Measurements from ENCODE around the gene PNPLA1. TPM values are rescaled to one million over a fixed set of nuclear protein-coding genes. Genes with fewer than 3 reads are reported as not detected.

The PNPLA1 gene
- total RNA-seq, 2 donors from 2014 or later, result not detected

DNA sequence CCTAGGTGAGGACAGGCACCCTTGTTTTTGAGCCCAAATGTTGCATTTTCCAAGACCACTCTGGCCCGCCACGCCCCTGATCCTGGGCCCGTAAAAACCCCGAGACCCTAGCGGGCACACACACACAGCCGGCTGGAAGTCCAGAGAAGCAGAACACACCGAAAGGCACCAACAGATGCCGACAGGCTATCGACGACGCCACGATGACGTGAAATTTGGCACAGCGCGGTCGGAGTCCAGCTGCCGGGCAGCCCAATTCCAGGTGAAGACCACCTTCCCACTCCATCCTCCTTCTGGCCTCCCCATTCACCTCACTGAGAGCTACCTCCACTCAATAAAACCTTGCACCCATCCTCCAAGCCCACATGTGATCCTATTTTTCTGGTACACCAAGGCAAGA, 34.0 kb upstream of the PNPLA1 start:
- Mint-ChIP-seq H3K27me3 (ENCODE audit: insufficient read depth) (no peaks in the 10 kb centered on the region), H3K9me3 (no peaks in the 10 kb centered on the region), H3K4me1 (peaks cover 8% of the 10 kb centered on the region), H3K36me3 (ENCODE audit: low read depth) (peaks cover 14% of the 10 kb centered on the region), H3K4me3 (no peak overlapping the region), H3K27ac (no peak overlapping the region)
- Histone ChIP-seq H3K36me3 (ENCODE audit: control insufficient read depth, insufficient read depth, low read length) (peaks cover 27% of the 10 kb centered on the region), H3K9me3 (ENCODE audit: control insufficient read depth, low read length) (no peaks in the 10 kb centered on the region), H3K27me3 (ENCODE audit: control insufficient read depth, insufficient read depth, low read length, poor library complexity, severe bottlenecking) (no peaks in the 10 kb centered on the region), H3K4me1 (ENCODE audit: control insufficient read depth, insufficient read depth, low read length) (no peaks in the 10 kb centered on the region), H3K9ac (ENCODE audit: extremely low read depth, low read length, poor library complexity, severe bottlenecking) (no peak overlapping the region), H3K27ac (ENCODE audit: low read depth, low read length) (no peak overlapping the region), H3K4me3 (ENCODE audit: low read length) (no peak overlapping the region)
- TF ChIP-seq, protein P1, sequence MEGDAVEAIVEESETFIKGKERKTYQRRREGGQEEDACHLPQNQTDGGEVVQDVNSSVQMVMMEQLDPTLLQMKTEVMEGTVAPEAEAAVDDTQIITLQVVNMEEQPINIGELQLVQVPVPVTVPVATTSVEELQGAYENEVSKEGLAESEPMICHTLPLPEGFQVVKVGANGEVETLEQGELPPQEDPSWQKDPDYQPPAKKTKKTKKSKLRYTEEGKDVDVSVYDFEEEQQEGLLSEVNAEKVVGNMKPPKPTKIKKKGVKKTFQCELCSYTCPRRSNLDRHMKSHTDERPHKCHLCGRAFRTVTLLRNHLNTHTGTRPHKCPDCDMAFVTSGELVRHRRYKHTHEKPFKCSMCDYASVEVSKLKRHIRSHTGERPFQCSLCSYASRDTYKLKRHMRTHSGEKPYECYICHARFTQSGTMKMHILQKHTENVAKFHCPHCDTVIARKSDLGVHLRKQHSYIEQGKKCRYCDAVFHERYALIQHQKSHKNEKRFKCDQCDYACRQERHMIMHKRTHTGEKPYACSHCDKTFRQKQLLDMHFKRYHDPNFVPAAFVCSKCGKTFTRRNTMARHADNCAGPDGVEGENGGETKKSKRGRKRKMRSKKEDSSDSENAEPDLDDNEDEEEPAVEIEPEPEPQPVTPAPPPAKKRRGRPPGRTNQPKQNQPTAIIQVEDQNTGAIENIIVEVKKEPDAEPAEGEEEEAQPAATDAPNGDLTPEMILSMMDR (conservative IDR thresholded peaks at IDR 0.05), result no peak
- WGBS, 2 experiments (ENCODE audit: insufficient coverage in 1 of 2, insufficient read length in 1 of 2), result 95 to 96% methylated on average over 15 to 17 of the region's 17 CpGs
- DNase-seq, result peak; percentile 36

DNA sequence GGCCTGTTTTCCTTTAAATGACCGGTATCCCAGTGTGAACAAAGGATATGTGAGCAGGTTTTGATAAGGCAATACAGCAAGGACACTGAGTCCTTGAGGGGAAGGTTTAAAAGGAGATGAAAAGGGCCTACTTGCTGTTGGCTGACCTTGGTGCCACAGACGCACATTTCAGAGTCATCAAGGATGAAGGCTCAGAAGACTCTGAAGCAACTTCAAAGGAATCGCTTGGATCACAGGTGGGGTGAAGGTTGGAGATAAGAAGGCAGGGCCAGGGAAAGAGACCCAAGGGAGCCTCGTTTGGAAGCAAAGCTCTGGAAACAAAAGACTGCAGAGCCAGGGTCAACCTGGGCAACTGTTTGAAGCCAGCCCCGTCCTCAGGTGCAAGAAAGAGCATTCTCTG, 30.1 kb upstream of the PNPLA1 start:
- no peak overlapping the region for H3K4me3 Mint-ChIP-seq
- no peaks in the 10 kb centered on the region for H3K36me3 Mint-ChIP-seq (ENCODE audit: low read depth)
- 81 to 91% methylated on average over 5 of the region's 5 CpGs for WGBS, 2 experiments (ENCODE audit: insufficient coverage in 1 of 2, insufficient read length in 1 of 2)
- DNase-seq, result no peak
- peaks cover 19% of the 10 kb centered on the region for H3K4me1 Mint-ChIP-seq
- Histone ChIP-seq H3K4me3 (ENCODE audit: low read length) (no peak overlapping the region), H3K9me3 (ENCODE audit: control insufficient read depth, low read length) (no peaks in the 10 kb centered on the region), H3K9ac (ENCODE audit: extremely low read depth, low read length, poor library complexity, severe bottlenecking) (no peak overlapping the region), H3K4me1 (ENCODE audit: control insufficient read depth, insufficient read depth, low read length) (peaks cover 3% of the 10 kb centered on the region), H3K27me3 (ENCODE audit: control insufficient read depth, insufficient read depth, low read length, poor library complexity, severe bottlenecking) (no peaks in the 10 kb centered on the region), H3K27ac (ENCODE audit: low read depth, low read length) (no peak overlapping the region), H3K36me3 (ENCODE audit: control insufficient read depth, insufficient read depth, low read length) (no peaks in the 10 kb centered on the region)
- no peaks in the 10 kb centered on the region for H3K27me3 Mint-ChIP-seq (ENCODE audit: insufficient read depth)
- H3K27ac Mint-ChIP-seq, result no peak overlapping the region
- TF ChIP-seq, protein P1 (conservative IDR thresholded peaks at IDR 0.05), result no peak
- H3K9me3 Mint-ChIP-seq, result no peaks in the 10 kb centered on the region

DNA sequence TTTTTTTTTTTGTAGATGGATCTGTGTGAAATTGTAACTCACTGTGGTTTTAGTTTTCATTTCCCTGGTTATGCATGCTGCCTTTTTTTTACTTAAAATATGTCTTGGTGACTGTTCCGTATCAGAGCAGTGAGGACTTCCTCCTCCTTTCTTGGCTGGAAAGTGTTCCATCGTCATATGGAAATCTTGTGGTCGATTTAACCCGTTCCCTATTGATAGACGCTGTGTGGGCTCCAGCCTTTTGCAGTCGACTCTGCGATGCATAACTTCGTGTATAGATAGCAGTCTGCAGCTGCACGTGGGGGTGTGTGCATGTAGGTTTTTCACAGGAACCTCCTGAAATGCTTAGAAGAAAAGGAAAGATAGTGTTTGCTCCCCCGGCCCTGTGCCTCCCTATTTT, 28.1 kb upstream of the PNPLA1 start:
- H3K4me3 ChIP-seq (ENCODE audit: low read length), result no peak overlapping the region
- Mint-ChIP-seq H3K4me3 (no peak overlapping the region), H3K4me1 (peaks cover 31% of the 10 kb centered on the region), H3K9me3 (no peaks in the 10 kb centered on the region), H3K27ac (no peak overlapping the region), H3K36me3 (ENCODE audit: low read depth) (no peaks in the 10 kb centered on the region), H3K27me3 (ENCODE audit: insufficient read depth) (no peaks in the 10 kb centered on the region)
- H3K9ac ChIP-seq (ENCODE audit: extremely low read depth, low read length, poor library complexity, severe bottlenecking), result no peak overlapping the region
- DNase-seq, result peak; percentile 34
- H3K9me3 ChIP-seq (ENCODE audit: control insufficient read depth, low read length), result no peaks in the 10 kb centered on the region
- no peaks in the 10 kb centered on the region for H3K36me3 ChIP-seq (ENCODE audit: control insufficient read depth, insufficient read depth, low read length)
- H3K27ac ChIP-seq (ENCODE audit: low read depth, low read length), result no peak overlapping the region
- H3K4me1 ChIP-seq (ENCODE audit: control insufficient read depth, insufficient read depth, low read length), result peaks cover 8% of the 10 kb centered on the region
- no peaks in the 10 kb centered on the region for H3K27me3 ChIP-seq (ENCODE audit: control insufficient read depth, insufficient read depth, low read length, poor library complexity, severe bottlenecking)
- WGBS, 2 experiments (ENCODE audit: insufficient coverage in 1 of 2, insufficient read length in 1 of 2), result 85 to 87% methylated on average over 7 to 10 of the region's 10 CpGs
- TF ChIP-seq, protein P1 (conservative IDR thresholded peaks at IDR 0.05), result no peak

All from endodermal cell (in vitro differentiated cells).